GM18505 (cell line): ENCODE data around the gene PCSK7.
"Not testable (repeated sequence)": the region's sequence is repeated elsewhere in the genome, so short reads cannot be mapped to it uniquely, and the experiment has no call there.

Experiments
- ATAC-seq: cut with Tn5 transposase; IDR thresholded peaks from one replicate; pipeline ENCODE4 v1.9.1; 2021; ENCODE audit not compliant: unreplicated experiment
- POLR2A ChIP-seq: IDR thresholded peaks from 4 replicates; pipeline ENCODE4 v1.6.1; 2011; ENCODE audit warnings: borderline replicate concordance; ENCODE audit not compliant: insufficient read depth, insufficient read length; ENCODE audit errors: extremely low read depth

The PCSK7 gene

GRCh38 chr11:117183724-117184349 lies 48.0 kb downstream of the PCSK7 start:
- TF ChIP-seq POLR2A, result no peak
- no peak for ATAC-seq

GRCh38 chr11:117183178-117183577 lies 48.7 kb downstream of the PCSK7 start:
- ATAC-seq, result not testable (repeated sequence)

- no peak for TF ChIP-seq POLR2A
- no peak for ATAC-seq
Measured at GRCh38 chr11:117182551-117182935, 49.3 kb downstream of the PCSK7 start.

GRCh38 chr11:117181586-117182550 lies 50.0 kb downstream of the PCSK7 start:
- ATAC-seq, result no peak
- no peak for TF ChIP-seq POLR2A

- no peak for TF ChIP-seq POLR2A
- no peak for ATAC-seq
Measured at GRCh38 chr11:117180661-117181585, 51.0 kb downstream of the PCSK7 start.

GRCh38 chr11:117180020-117180419 lies 51.9 kb downstream of the PCSK7 start:
- ATAC-seq, result no peak
- no peak for TF ChIP-seq POLR2A

GRCh38 chr11:117179048-117179999 lies 52.5 kb downstream of the PCSK7 start:
- ATAC-seq, result peak; percentile 31
- no peak for TF ChIP-seq POLR2A

- ATAC-seq, result peak; percentile 88
- peak; percentile 75 for TF ChIP-seq POLR2A
Measured at GRCh38 chr11:117178210-117179034, 53.5 kb downstream of the PCSK7 start, which contains the start of gene SIDT2. TSS of gene SIDT2 (plus strand) at chr11:117178743. CDS start at chr11:117179264, 521 bp downstream.

- ATAC-seq, result no peak
- TF ChIP-seq POLR2A, result no peak
Measured at GRCh38 chr11:117177534-117178209, 54.2 kb downstream of the PCSK7 start.

GRCh38 chr11:117176186-117176585 lies 55.7 kb downstream of the PCSK7 start:
- no peak for TF ChIP-seq POLR2A
- no peak for ATAC-seq

GRCh38 chr11:117175781-117176180 lies 56.1 kb downstream of the PCSK7 start:
- no peak for TF ChIP-seq POLR2A
- ATAC-seq, result no peak
